GM19452 (cell line): ENCODE data around the gene IFITM2.
"Not testable (repeated sequence)": the region's sequence is repeated elsewhere in the genome, so short reads cannot be mapped to it uniquely, and the experiment has no call there.

Source experiments
- ATAC-seq: cut with Tn5 transposase; IDR thresholded peaks from one replicate; pipeline ENCODE4 v1.9.1; 2021; ENCODE audit not compliant: unreplicated experiment

Gene IFITM2

DNA sequence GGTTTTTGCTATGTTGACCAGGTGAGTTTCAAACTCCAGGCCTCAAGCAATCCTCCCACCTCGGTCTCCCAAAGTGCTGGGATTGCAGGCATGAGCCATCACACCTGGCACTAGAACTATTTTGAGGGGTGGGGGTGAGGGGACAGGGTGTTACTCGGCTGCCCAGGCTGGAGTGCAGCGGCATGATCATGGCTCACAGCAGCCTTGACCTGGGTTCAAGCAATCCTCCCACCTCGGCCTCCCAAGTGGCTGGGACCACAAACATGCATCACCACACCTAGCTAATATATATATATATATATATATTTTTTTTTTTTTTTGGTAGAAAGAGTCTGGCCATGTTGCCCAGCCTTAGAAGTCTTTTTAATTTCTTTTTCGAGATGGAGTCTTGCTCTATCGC is 30.1 kb downstream of the IFITM2 start:
- no peak for ATAC-seq

DNA sequence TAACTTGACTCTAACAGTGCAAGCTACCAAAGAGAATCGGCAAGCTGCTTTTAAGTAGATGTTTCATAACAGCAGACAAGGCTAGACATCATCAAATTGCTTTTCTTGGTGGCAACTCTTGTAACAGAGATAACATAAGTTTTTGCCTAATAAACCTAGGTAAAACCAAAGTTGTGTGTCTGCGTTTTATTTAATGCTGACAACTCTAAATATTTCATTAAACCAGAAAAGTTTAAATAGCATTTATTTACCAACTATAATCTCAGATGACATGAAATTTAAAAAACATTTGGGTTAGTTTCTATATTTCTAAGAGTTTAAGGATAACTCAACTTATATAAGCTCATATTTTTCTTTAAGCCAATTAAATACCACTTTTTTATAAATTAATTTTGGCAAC is 32.3 kb downstream of the IFITM2 start:
- no peak for ATAC-seq

DNA sequence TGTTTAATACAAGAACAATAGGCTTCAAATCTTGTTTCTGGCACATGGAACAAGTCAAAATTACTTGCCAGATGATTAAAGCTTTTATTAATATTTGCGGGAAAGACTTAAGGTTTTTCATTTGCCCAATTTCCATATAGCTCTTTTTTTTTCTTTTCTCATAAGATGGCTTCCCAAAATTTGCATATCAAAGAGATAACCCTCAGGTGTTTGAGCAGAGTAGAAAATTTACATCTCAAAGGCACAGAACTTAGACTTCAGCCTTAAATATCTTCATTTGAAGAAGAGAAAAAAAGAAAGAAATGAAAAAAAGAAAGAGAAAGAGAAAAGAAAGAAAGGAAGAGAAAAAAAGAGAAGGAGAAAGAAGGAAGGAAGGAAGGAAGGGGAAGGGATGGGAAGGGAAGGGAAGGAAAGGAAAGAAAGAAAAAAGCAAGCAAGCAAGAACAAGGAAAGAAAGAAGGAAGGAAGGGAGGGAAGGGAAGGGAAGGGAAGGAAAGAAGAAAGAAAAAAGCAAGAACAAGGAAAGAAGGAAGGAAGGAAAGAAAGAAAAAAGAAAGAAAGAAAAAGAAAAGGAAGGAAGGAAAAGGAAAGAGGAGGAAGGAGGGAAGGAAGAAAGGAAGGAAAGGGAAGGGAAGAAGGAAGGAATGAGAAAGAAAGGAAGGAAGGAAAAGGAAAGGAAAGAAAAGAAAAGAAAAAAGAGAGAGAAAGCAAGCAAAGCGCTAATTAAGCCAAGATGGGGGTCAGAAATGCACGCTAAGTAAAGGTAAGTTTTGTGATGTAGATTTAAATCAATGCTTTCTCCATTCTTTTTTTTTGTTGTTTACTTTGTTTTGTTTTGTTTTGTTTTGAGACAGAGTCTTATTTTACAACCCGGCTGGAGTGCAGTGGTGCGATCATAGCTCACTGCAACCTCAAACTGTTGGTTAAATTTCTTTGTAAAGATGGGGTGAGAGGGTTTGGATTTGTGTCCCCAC is 33.2 kb downstream of the IFITM2 start:
- no peak for ATAC-seq

GRCh38 chr11:342328-342727 is 34.7 kb downstream of the IFITM2 start:
- ATAC-seq: no peak

DNA sequence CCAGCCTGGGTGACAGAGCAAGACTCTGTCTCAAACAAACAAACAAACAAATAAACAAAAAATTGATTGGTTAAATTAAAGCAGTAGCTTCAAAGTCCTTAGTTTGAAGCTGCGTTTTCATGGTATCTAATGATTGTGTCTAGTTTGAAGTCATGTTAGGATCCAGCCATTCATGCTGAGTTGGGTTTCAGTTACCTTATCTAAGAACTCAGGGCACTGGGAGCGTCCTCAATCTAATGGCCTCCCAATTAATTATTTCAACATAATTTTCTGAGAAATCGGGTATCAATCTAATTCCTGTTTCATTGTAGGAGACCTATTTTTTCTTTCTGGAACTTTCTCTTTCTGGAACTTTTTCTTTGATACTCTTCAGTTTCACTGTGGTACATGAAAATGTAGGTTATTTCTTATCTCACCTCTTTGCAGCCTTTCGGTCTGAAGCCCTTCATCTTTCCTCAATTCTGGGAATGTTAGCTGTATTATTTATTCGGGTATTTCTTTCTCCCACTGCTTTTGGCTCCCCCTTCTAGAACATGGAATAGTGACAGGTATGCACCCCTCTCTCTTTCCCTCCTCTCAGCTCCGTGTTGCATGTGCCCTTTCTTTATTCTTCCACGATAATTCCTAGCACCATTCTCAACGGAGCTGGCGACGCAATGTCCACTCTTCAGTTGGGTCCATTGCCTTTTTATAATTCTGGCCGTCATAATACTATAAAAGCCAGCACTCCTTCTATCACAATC is 37.4 kb downstream of the IFITM2 start:
- no peak for ATAC-seq

GRCh38 chr11:346529-346928 is 38.9 kb downstream of the IFITM2 start:
- no peak for ATAC-seq

- ATAC-seq: not testable (repeated sequence)
Measured at GRCh38 chr11:349270-349954, 41.8 kb downstream of the IFITM2 start.

- not testable (repeated sequence) for ATAC-seq
Measured at GRCh38 chr11:350033-350722, 42.6 kb downstream of the IFITM2 start.

DNA sequence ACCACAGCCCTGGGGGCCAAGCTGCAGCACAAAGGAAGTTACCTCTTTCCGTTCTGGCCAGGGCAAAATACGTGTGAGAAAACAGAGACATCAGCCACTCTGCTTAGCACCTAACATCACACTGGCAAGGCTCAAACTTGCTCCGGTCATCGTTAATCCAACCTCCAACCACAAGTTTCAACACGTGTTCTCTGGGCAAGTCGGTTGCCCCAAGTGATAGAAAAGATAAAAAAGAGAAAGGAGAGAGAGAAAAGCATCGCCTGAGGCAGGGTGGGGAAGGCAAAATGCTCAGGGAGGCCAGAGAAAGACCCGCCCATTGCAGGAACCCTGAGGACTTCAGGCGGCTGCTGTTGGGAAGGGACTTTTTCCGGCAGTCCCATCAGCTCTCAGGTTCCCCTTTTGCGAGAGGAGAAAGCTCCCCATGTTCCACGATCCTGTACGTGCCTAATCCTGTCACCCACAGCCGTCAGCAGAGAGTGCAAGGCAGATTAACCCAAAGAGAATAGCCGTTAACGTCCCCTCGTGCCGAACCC is 43.2 kb downstream of the IFITM2 start:
- no peak for ATAC-seq

DNA sequence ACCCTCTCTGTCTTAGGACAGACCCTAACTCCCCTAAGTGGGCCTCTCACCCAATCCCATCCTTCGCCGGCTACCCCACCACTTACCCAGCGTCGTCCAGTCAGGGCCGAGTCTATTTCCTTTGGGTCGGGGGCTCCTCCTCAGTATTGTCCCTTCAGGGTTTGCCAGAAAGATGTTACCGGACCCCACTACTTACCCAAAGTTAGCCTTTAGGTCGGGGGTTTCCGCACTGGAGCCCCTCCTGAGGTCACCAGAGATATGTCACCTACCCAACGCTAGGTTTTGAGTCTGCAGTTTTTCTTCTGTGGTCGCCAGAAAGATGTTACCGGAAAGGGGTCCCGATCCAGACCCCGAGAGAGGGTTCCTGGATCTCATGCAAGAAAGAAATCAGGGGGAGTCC is 43.8 kb downstream of the IFITM2 start:
- ATAC-seq: no peak

GRCh38 chr11:352456-353031 is 44.9 kb downstream of the IFITM2 start:
- no peak for ATAC-seq

DNA sequence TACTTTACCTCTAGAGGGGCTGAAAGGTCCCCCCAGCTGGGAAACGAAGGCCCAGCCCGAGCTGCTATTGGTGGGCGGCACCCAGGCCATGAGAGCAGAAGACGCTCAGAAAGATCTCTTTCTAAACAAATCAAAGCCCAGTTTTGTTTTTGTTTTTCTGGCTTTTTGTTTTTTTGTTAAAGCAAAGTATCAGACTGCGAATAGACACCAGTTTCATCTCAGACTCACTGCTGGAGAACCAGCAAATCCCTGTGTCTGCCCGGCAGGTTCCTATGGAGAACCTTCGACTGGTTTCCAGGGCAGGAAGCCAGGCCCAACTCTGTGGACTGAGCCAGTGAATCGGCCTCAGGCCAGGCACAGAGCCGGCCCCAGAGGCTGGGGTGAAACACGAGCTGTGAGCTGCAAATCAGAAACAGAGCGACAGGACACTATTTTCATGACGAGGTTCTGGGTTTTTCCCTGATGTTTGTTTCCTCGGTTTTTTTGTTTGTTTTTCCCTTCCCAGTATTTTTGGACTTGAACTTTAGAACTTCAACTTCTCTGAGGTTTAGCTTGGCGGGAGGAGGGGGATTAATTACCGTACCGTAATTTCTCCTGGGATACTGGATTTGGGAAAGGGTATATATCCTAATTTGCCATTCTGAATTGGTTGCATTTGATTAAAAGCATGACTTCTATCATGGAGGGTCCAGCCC is 45.7 kb downstream of the IFITM2 start:
- ATAC-seq: no peak

- ATAC-seq: no peak
Measured at GRCh38 chr11:355581-356458, 48.2 kb downstream of the IFITM2 start.

DNA sequence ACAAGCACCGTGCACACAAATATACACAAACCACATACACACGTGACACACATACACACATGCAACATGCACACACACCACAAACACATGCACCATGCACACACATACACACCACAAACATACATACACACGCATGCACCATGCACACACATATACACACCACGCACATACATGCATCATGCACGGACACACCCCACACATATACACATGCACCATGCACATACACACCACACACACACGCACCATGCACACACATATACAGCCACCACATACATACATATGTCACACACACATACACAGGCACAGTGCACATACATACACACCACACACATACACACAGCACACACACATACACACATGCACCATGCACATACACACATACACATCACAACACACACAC is 49.0 kb downstream of the IFITM2 start:
- ATAC-seq: no peak

GRCh38 chr11:357582-357981 is 50.0 kb downstream of the IFITM2 start:
- ATAC-seq: no peak

GRCh38 chr11:358129-358800 is 50.6 kb downstream of the IFITM2 start:
- ATAC-seq: no peak
